Upper lobe of left lung (tissue), 6 donors: ENCODE results near the gene PIGQ. TPM values are rescaled to one million over a fixed set of nuclear protein-coding genes. Genes with fewer than 3 reads are reported as not detected.

Source experiments
- ATAC-seq, 2 donors: fragments of 200-7000 bp; cut with Tn5 transposase; one replicate each; pipeline ENCODE4 v1.9.1; 2022; ENCODE audit warnings: mild to moderate bottlenecking in 2 of 2, moderate library complexity in 2 of 2; ENCODE audit not compliant: low FRiP score in 2 of 2
- DNase-seq, 2 donors: peaks; one replicate each; pipeline ENCODE4 v3.0.0-alpha.2; 2019 to 2020
- H3K27ac ChIP-seq, 4 donors: fragments of 200-600 bp; sonication (generic); one replicate each; pipeline ENCODE4 v1.5.1; 2016 to 2019
- H3K27me3 ChIP-seq, 4 donors: fragments of 200-600 bp; sonication (generic); one replicate each; pipeline ENCODE4 v1.5.1; 2017 to 2019
- H3K36me3 ChIP-seq, 4 donors: fragments of 200-600 bp; sonication (generic); one replicate each; pipeline ENCODE4 v1.5.1; 2016 to 2019
- H3K4me1 ChIP-seq, 4 donors: fragments of 200-600 bp; sonication (generic); one replicate each; pipeline ENCODE4 v1.5.1; 2018 to 2019
- H3K4me3 ChIP-seq, 4 donors: fragments of 200-600 bp; sonication (generic); one replicate each; pipeline ENCODE4 v1.5.1; 2017 to 2019; ENCODE audit warnings: mild to moderate bottlenecking in 2 of 4, moderate library complexity in 1 of 4
- H3K9me3 ChIP-seq, 4 donors: fragments of 200-600 bp; sonication (generic); one replicate each; pipeline ENCODE4 v1.5.1; 2018 to 2019
- CTCF ChIP-seq, 6 experiments: fragments of 450-650 bp in 4 of 6; fragments of 200-600 bp in 2 of 6; sonication (generic) in 2 of 6; IDR thresholded peaks; one replicate each; pipeline ENCODE4 v1.5.1; 2016 to 2019; ENCODE audit warnings: antibody characterized with exemption in 6 of 6
- EP300 ChIP-seq, 4 donors: sonication (generic); formaldehyde crosslinking; IDR thresholded peaks; one replicate each; pipeline ENCODE4 v1.5.1; 2017; ENCODE audit warnings: antibody characterized with exemption in 4 of 4, control low read depth in 2 of 4
- POLR2A ChIP-seq, 4 donors: fragments of 450-650 bp; IDR thresholded peaks; one replicate each; pipeline ENCODE4 v1.5.1; 2016 to 2017; ENCODE audit warnings: antibody characterized with exemption in 4 of 4, mild to moderate bottlenecking in 2 of 4
- POLR2AphosphoS5 ChIP-seq, 2 donors: sonication (generic); formaldehyde crosslinking; IDR thresholded peaks; one replicate each; pipeline ENCODE4 v1.5.1; 2017; ENCODE audit warnings: antibody characterized with exemption in 2 of 2
- WGBS, 2 donors: methylation state at CpG; one replicate each; pipeline ENCODE4 v1.1.5; 2017 to 2018; 5-methylcytosine and 5-hydroxymethylcytosine counted together
- total RNA-seq, 6 donors: library from RNA; depleted of rRNA in 4 of 6; stranded (reverse); fragments of >200 nt in 4 of 6; gene quantifications; one replicate each; pipeline versions ENCODE4 v1.1.0 to v1.2.1, GENCODE V29; 2016 to 2021
- donor health status: DM: no; HTN: no; CAD: no; lungs with moderate emphysema.
- donor health status: DM: no; HTN: yes; CAD: no; lungs with severe emphysema.

The PIGQ gene
- total RNA-seq, 6 donors from 2014 or later, result 42.7 to 153 (median 79.6) TPM

GRCh38 chr16:575354-576196 lies 5.8 kb downstream of the PIGQ start:
- H3K27ac ChIP-seq, result no peak overlapping the region
- H3K4me3 ChIP-seq, result no peak overlapping the region
- ATAC-seq, result no peak
- H3K36me3 ChIP-seq, result peaks cover 5 to 29% (median 24%) of the 10 kb centered on the region in 4 donors
- TF ChIP-seq POLR2A (IDR thresholded peaks at IDR 0.05) (peak in 1 of 4 donors; percentile 3), POLR2AphosphoS5 (IDR thresholded peaks at IDR 0.05) (no peak), CTCF (IDR thresholded peaks at IDR 0.05) (no peak), EP300 (IDR thresholded peaks at IDR 0.05) (no peak)
- peak in 1 of 2 donors; percentile 73 for DNase-seq
- no peaks in the 10 kb centered on the region for H3K9me3 ChIP-seq
- H3K27me3 ChIP-seq, result no peaks in the 10 kb centered on the region
- peaks cover 10 to 19% (median 12%) of the 10 kb centered on the region in 4 donors for H3K4me1 ChIP-seq
- WGBS, 2 donors, result 91 to 94% methylated on average over 22 to 32 of the region's 36 CpGs

- H3K4me1 ChIP-seq, result peaks cover 7 to 14% (median 7%) of the 10 kb centered on the region in 4 donors
- H3K27me3 ChIP-seq, result no peaks in the 10 kb centered on the region
- DNase-seq (peak in 1 of 2 donors; percentile 75), ATAC-seq (no peak)
- no peaks in the 10 kb centered on the region for H3K9me3 ChIP-seq
- TF ChIP-seq EP300 (IDR thresholded peaks at IDR 0.05) (no peak), CTCF (IDR thresholded peaks at IDR 0.05) (no peak), POLR2A (IDR thresholded peaks at IDR 0.05) (no peak), POLR2AphosphoS5 (IDR thresholded peaks at IDR 0.05) (no peak)
- WGBS, 2 donors, result 81 to 93% methylated on average over 5 to 21 of the region's 21 CpGs
- no peak overlapping the region for H3K4me3 ChIP-seq
- peaks cover 5 to 36% (median 28%) of the 10 kb centered on the region in 4 donors for H3K36me3 ChIP-seq
- H3K27ac ChIP-seq, result no peak overlapping the region
These were observed 6.5 kb downstream of the PIGQ start for GRCh38 chr16:576197-576822.

- no peak overlapping the region for H3K4me3 ChIP-seq
- ATAC-seq (no peak), DNase-seq (peak in 1 of 2 donors; percentile 50)
- H3K27ac ChIP-seq, result no peak overlapping the region
- H3K4me1 ChIP-seq, result peaks cover 7 to 11% (median 7%) of the 10 kb centered on the region in 4 donors
- H3K9me3 ChIP-seq, result no peaks in the 10 kb centered on the region
- 75 to 76% methylated on average over 8 of the region's 8 CpGs for WGBS, 2 donors
- H3K36me3 ChIP-seq, result peaks cover 5 to 37% (median 28%) of the 10 kb centered on the region in 4 donors
- no peak for TF ChIP-seq POLR2A (IDR thresholded peaks at IDR 0.05)
- TF ChIP-seq EP300 (IDR thresholded peaks at IDR 0.05), result no peak
- TF ChIP-seq CTCF (IDR thresholded peaks at IDR 0.05), result no peak
- no peak for TF ChIP-seq POLR2AphosphoS5 (IDR thresholded peaks at IDR 0.05)
- H3K27me3 ChIP-seq, result no peaks in the 10 kb centered on the region
These were observed 7.0 kb downstream of the PIGQ start for GRCh38 chr16:576823-577201.

GRCh38 chr16:577796-578195 lies 8.0 kb downstream of the PIGQ start:
- DNase-seq, result no peak
- peaks cover 7 to 8% (median 7%) of the 10 kb centered on the region in 4 donors for H3K4me1 ChIP-seq
- WGBS, 2 donors, result 93 to 98% methylated on average over 9 to 10 of the region's 13 CpGs
- TF ChIP-seq POLR2A (IDR thresholded peaks at IDR 0.05), result no peak
- no peak for TF ChIP-seq EP300 (IDR thresholded peaks at IDR 0.05)
- TF ChIP-seq POLR2AphosphoS5 (IDR thresholded peaks at IDR 0.05), result no peak
- no peak for TF ChIP-seq CTCF (IDR thresholded peaks at IDR 0.05)
- no peaks in the 10 kb centered on the region for H3K9me3 ChIP-seq
- peaks cover 5 to 38% (median 30%) of the 10 kb centered on the region in 4 donors for H3K36me3 ChIP-seq
- no peak overlapping the region for H3K27ac ChIP-seq
- ATAC-seq, result no peak
- no peak overlapping the region for H3K4me3 ChIP-seq
- no peaks in the 10 kb centered on the region for H3K27me3 ChIP-seq
